GM23338 (cell line): ENCODE data around the gene DAB1. TPM values are rescaled to one million over a fixed set of nuclear protein-coding genes. Genes with fewer than 3 reads are reported as not detected.
A peak's percentile ranks its signal among the peaks of the same experiment; 100 is the strongest.

Source experiments
- ATAC-seq: fragments of 200-7000 bp; cut with Tn5 transposase; 3 replicates; pipeline ENCODE4 v1.9.1; 2020
- DNase-seq: peaks from one replicate; pipeline ENCODE4 v3.0.0-alpha.2; 2015; ENCODE audit warnings: low spot score
- H2AFZ ChIP-seq: fragments of 200-600 bp; sonication (generic); 2 replicates; pipeline ENCODE4 v1.8.0; 2016; ENCODE audit warnings: antibody characterized with exemption, mild to moderate bottlenecking, moderate library complexity
- H3F3A ChIP-seq: fragments of 200-600 bp; sonication (generic); replicated peaks from 2 replicates; pipeline ENCODE4 v1.8.0; 2017; ENCODE audit warnings: antibody characterized with exemption, mixed run types, low read depth
- H3K27ac ChIP-seq: fragments of 200-600 bp; sonication (generic); 2 replicates; pipeline ENCODE4 v1.6.1; 2016; ENCODE audit warnings: low read depth
- H3K27me3 ChIP-seq: fragments of 200-600 bp; sonication (generic); 2 replicates; pipeline ENCODE4 v1.8.0; 2016; ENCODE audit warnings: mild to moderate bottlenecking, mixed run types, moderate library complexity; ENCODE audit not compliant: insufficient read depth
- H3K36me3 ChIP-seq: fragments of 200-600 bp; sonication (generic); 2 replicates; pipeline ENCODE4 v1.8.0; 2016; ENCODE audit warnings: mild to moderate bottlenecking; ENCODE audit not compliant: insufficient read depth
- H3K4me1 ChIP-seq: fragments of 200-600 bp; sonication (generic); 2 replicates; pipeline ENCODE4 v1.8.0; 2016; ENCODE audit warnings: mild to moderate bottlenecking, moderate library complexity; ENCODE audit not compliant: insufficient read depth
- H3K4me2 ChIP-seq: fragments of 200-600 bp; sonication (generic); 2 replicates; pipeline ENCODE4 v1.7.1; 2017; ENCODE audit warnings: mixed run types
- H3K4me3 ChIP-seq: fragments of 200-600 bp; sonication (generic); 2 replicates; pipeline ENCODE4 v1.6.1; 2016; ENCODE audit warnings: mixed run types
- H3K79me2 ChIP-seq: fragments of 200-600 bp; sonication (generic); replicated peaks from 2 replicates; pipeline ENCODE4 v1.8.0; 2017; ENCODE audit warnings: mild to moderate bottlenecking; ENCODE audit not compliant: insufficient read depth
- H3K9me2 ChIP-seq: fragments of 200-600 bp; sonication (generic); 2 replicates; pipeline ENCODE4 v1.8.0; 2017; ENCODE audit not compliant: insufficient read depth
- H4K20me1 ChIP-seq: fragments of 200-600 bp; sonication (generic); replicated peaks from 2 replicates; pipeline ENCODE4 v1.8.0; 2017; ENCODE audit warnings: mild to moderate bottlenecking; ENCODE audit not compliant: insufficient read depth
- H3K27ac Mint-ChIP-seq: 2 replicates; pipeline ENCODE4 v1.8.0; 2020; ENCODE audit warnings: inconsistent platforms, mild to moderate bottlenecking, moderate library complexity, mixed read lengths
- H3K27me3 Mint-ChIP-seq: 3 replicates; pipeline ENCODE4 v1.8.0; 2022; ENCODE audit warnings: low read depth, mild to moderate bottlenecking, moderate library complexity, mixed read lengths, inconsistent platforms; ENCODE audit not compliant: insufficient read depth, poor library complexity
- H3K36me3 Mint-ChIP-seq: 3 replicates; pipeline ENCODE4 v1.8.0; 2021; ENCODE audit warnings: low read depth, mild to moderate bottlenecking, inconsistent platforms, moderate library complexity, mixed read lengths
- H3K4me1 Mint-ChIP-seq: 3 replicates; pipeline ENCODE4 v1.8.0; 2020; ENCODE audit warnings: mild to moderate bottlenecking, inconsistent platforms, mixed read lengths
- H3K4me3 Mint-ChIP-seq: 3 replicates; pipeline ENCODE4 v1.8.0; 2021; ENCODE audit warnings: moderate library complexity, mild to moderate bottlenecking, inconsistent platforms, mixed read lengths
- H3K9me3 Mint-ChIP-seq: 3 replicates; pipeline ENCODE4 v1.8.0; 2020; ENCODE audit warnings: moderate library complexity, mild to moderate bottlenecking, inconsistent platforms, mixed read lengths
- CTCF ChIP-seq, 2 experiments: fragments of 200-600 bp in 1 of 2; sonication (generic) in 1 of 2; conservative IDR thresholded peaks; 2 replicates each; pipeline versions ENCODE4 v1.5.1 to v1.6.1; 2016 to 2017; ENCODE audit warnings: antibody characterized with exemption in 2 of 2, low read depth in 2 of 2, mild to moderate bottlenecking in 2 of 2, moderate library complexity in 1 of 2
- ZNF331 ChIP-seq: fragments of 250-450 bp; sonication (Bioruptor Pico); IDR thresholded peaks from 2 replicates; pipeline ENCODE4 v1.5.0; 2020; ENCODE audit warnings: low read depth, mild to moderate bottlenecking, moderate library complexity
- ZNF462 ChIP-seq: fragments of 250-450 bp; sonication (Bioruptor Pico); IDR thresholded peaks from 2 replicates; pipeline ENCODE4 v1.5.0; 2020; ENCODE audit warnings: mild to moderate bottlenecking, moderate library complexity
- polyA plus RNA-seq: library from polyadenylated mRNA; unstranded; fragments of >200 nt; fragmentation: Nextera tagmentation; extraction: Ambion mirVana; gene quantifications from 2 replicates; pipeline ENCODE4 v1.2.1, GENCODE V29; 2016
- total RNA-seq: library from RNA; depleted of rRNA; stranded (reverse); fragments of >200 nt; shearing (Covaris generic); gene quantifications from 2 replicates; pipeline ENCODE4 v1.2.3, GENCODE V29; 2014

The DAB1 gene
- total and polyA plus RNA-seq, 2 experiments from 2014 or later = 12.8 to 14.5 TPM

- TF ChIP-seq ZNF462 (CRISPR knock-in tag) = no peak; the same call in 1 of the 2 replicates
These were observed 46.2 kb upstream of the DAB1 start (continued) for GRCh38 chr1:57470036-57470435.

- H3K4me3 Mint-ChIP-seq = no peak overlapping the region
- peaks cover 8% of the 10 kb centered on the region; the same call in 2 of the 3 replicates for H3K36me3 Mint-ChIP-seq
- ATAC-seq (no peak), DNase-seq (peak; percentile 17)
- no peaks in the 10 kb centered on the region for H3K36me3 ChIP-seq
- no peaks in the 10 kb centered on the region for H3F3A ChIP-seq
- TF ChIP-seq CTCF (conservative IDR thresholded peaks at IDR 0.05; ENCODE audit: low read depth in 2 of 2) (peak in 1 of 2 experiments; percentile 23; a peak in 2 of 4 replicates), ZNF331 (no peak)
- H4K20me1 ChIP-seq = no peaks in the 10 kb centered on the region
- H3K4me2 ChIP-seq = no peak overlapping the region
- H3K79me2 ChIP-seq = no peaks in the 10 kb centered on the region
- H3K4me3 ChIP-seq = no peak overlapping the region
- H2AFZ ChIP-seq = no peak overlapping the region
- H3K9me3 Mint-ChIP-seq = peaks cover 11% of the 10 kb centered on the region
- H3K27me3 ChIP-seq = no peaks in the 10 kb centered on the region
- H3K9me2 ChIP-seq = peaks cover 4% of the 10 kb centered on the region; the same call in 1 of the 2 replicates
- peaks cover 23% of the 10 kb centered on the region for H3K4me1 ChIP-seq
- no peak overlapping the region for H3K27ac Mint-ChIP-seq
- H3K4me1 Mint-ChIP-seq = peaks cover 22% of the 10 kb centered on the region
- no peaks in the 10 kb centered on the region for H3K27me3 Mint-ChIP-seq
- H3K27ac ChIP-seq = no peak overlapping the region
These were observed 45.0 kb upstream of the DAB1 start for GRCh38 chr1:57468641-57469523.
